ENCODE data around the gene EHD1. TPM values are rescaled to one million over a fixed set of nuclear protein-coding genes. Genes with fewer than 3 reads are reported as not detected.
A peak's percentile ranks its signal among the peaks of the same experiment; 100 is the strongest.

EHD1 gene
- total RNA-seq, 4 donors from 2014 or later: 66.4 to 226 (median 94.8) TPM

DNA sequence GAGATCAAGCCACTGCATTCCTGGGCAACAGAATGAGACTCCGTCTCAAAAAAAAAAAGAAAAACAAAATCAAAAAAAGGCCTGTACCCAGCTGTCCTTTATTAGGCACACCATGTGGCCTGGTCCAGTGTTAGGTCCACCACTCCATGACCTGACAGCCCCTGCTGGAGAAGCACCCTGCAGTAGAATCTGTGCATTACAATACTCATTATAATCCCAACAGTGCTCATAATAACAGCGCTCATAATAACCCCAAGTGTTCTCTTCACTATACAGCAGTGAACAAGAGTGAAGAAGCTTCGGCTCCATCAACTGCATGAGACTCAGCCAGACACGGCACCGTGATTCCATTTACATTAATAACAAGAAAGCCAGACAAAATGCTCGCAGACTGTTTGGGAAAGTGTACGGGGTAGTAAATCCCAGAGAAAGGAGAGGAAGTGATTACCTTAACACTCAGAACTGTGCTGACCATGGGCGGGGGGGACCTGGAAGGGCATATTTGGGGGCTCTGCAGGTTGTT is 8.9 kb upstream of the EHD1 start:
- TF ChIP-seq CTCF (IDR thresholded peaks at IDR 0.05): no peak
- DNase-seq (ENCODE audit: low spot score) (no peak), ATAC-seq (ENCODE audit: low FRiP score) (no peak)

- peak; percentile 60 for ATAC-seq (ENCODE audit: low FRiP score)
- no peak for DNase-seq (ENCODE audit: low spot score)
- TF ChIP-seq CTCF (IDR thresholded peaks at IDR 0.05): no peak
These were observed 7.2 kb upstream of the EHD1 start for GRCh38 chr11:64885367-64886286.

- DNase-seq (ENCODE audit: low spot score) (no peak), ATAC-seq (ENCODE audit: low FRiP score) (no peak)
- no peak for TF ChIP-seq CTCF (IDR thresholded peaks at IDR 0.05)
These were observed 5.6 kb upstream of the EHD1 start for GRCh38 chr11:64884019-64884418.

- ATAC-seq (ENCODE audit: low FRiP score) (no peak), DNase-seq (ENCODE audit: low spot score) (no peak)
- no peak for TF ChIP-seq CTCF (IDR thresholded peaks at IDR 0.05)
These were observed 5.2 kb upstream of the EHD1 start for GRCh38 chr11:64883575-64883974.

DNA sequence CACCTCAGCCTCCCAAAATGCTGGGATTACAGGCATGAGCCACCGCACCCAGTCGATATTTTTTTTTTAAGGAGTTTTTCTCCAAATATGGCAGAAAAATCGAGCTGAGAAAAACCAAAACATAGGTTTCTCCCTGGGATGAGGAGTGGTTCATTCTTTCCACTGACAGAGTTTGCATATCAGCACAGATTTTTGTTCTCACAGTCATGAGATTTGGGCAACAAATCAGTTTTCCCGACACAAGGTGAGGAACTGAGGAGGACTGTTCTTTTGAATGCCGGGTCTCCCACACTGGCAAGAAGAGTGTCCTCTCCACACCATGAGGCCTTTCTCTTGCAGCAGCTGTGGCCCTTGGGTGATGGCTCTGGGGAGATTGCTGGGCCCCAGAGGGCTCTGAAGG is 3.8 kb upstream of the EHD1 start:
- DNase-seq (ENCODE audit: low spot score) (no peak), ATAC-seq (ENCODE audit: low FRiP score) (no peak)
- no peak for TF ChIP-seq CTCF (IDR thresholded peaks at IDR 0.05)

- DNase-seq (ENCODE audit: low spot score) (no peak), ATAC-seq (ENCODE audit: low FRiP score) (no peak)
- TF ChIP-seq CTCF (IDR thresholded peaks at IDR 0.05): no peak
These were observed 3.1 kb upstream of the EHD1 start for GRCh38 chr11:64881476-64881875.

Measured in omental fat pad (tissue), 4 donors.